Measurements from ENCODE around the gene SMPD3.

- TF ChIP-seq, protein P1, sequence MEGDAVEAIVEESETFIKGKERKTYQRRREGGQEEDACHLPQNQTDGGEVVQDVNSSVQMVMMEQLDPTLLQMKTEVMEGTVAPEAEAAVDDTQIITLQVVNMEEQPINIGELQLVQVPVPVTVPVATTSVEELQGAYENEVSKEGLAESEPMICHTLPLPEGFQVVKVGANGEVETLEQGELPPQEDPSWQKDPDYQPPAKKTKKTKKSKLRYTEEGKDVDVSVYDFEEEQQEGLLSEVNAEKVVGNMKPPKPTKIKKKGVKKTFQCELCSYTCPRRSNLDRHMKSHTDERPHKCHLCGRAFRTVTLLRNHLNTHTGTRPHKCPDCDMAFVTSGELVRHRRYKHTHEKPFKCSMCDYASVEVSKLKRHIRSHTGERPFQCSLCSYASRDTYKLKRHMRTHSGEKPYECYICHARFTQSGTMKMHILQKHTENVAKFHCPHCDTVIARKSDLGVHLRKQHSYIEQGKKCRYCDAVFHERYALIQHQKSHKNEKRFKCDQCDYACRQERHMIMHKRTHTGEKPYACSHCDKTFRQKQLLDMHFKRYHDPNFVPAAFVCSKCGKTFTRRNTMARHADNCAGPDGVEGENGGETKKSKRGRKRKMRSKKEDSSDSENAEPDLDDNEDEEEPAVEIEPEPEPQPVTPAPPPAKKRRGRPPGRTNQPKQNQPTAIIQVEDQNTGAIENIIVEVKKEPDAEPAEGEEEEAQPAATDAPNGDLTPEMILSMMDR (IDR thresholded peaks at IDR 0.05), result no peak
- TF ChIP-seq ZFX (IDR thresholded peaks at IDR 0.05; ENCODE audit: borderline replicate concordance), result no peak
Measured at GRCh38 chr16:68400924-68401460, 47.3 kb downstream of the SMPD3 start.

All from 22Rv1 (cell line).